ENCODE data around the gene SNTA1. TPM values are rescaled to one million over a fixed set of nuclear protein-coding genes. Genes with fewer than 3 reads are reported as not detected.

SNTA1 gene
- total and polyA plus RNA-seq, 2 of the 13 experiments (the other 11 are each of a cell fraction or from before 2014, with no cell fraction given) = 16.4 to 18.3 TPM

DNA sequence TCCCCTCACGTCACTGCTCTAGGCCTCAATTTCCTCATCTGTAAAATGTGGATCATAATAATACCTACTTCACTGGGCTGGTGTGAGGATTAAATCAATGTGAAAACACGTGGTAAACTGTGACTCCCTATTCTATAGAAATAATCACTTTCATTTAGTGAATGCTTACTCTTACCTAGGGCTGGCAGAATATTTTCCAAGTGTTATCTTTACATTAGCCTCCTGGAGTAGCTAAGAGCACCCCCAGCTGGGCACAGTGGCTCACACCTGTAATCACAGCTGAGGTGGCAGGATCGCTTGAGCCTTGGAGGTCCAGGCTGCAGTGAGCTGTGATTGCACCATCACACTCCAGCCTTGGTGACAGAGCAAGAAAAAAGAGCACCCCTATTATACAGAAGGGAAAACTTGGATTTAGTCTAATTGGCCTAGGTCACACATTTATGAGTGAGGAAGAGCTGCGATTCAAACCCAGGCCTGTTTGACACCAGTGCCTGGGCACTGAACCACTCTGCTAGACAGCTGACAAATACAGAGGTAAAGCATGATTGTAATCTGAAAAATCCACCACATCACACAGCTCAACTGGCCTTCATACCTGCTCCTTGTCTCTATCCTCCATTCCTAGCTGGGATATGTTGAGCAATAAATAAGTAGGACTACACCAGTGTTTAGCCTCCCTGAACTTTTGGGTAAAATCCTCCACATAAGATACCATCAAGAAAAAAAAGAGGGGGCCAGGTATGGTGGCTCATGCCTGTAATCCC is 1.4 kb upstream of the SNTA1 start (continued):
- TF ChIP-seq, protein P1, sequence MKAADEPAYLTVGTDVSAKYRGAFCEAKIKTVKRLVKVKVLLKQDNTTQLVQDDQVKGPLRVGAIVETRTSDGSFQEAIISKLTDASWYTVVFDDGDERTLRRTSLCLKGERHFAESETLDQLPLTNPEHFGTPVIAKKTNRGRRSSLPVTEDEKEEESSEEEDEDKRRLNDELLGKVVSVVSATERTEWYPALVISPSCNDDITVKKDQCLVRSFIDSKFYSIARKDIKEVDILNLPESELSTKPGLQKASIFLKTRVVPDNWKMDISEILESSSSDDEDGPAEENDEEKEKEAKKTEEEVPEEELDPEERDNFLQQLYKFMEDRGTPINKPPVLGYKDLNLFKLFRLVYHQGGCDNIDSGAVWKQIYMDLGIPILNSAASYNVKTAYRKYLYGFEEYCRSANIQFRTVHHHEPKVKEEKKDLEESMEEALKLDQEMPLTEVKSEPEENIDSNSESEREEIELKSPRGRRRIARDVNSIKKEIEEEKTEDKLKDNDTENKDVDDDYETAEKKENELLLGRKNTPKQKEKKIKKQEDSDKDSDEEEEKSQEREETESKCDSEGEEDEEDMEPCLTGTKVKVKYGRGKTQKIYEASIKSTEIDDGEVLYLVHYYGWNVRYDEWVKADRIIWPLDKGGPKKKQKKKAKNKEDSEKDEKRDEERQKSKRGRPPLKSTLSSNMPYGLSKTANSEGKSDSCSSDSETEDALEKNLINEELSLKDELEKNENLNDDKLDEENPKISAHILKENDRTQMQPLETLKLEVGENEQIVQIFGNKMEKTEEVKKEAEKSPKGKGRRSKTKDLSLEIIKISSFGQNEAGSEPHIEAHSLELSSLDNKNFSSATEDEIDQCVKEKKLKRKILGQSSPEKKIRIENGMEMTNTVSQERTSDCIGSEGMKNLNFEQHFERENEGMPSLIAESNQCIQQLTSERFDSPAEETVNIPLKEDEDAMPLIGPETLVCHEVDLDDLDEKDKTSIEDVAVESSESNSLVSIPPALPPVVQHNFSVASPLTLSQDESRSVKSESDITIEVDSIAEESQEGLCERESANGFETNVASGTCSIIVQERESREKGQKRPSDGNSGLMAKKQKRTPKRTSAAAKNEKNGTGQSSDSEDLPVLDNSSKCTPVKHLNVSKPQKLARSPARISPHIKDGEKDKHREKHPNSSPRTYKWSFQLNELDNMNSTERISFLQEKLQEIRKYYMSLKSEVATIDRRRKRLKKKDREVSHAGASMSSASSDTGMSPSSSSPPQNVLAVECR (CRISPR knock-in tag; IDR thresholded peaks at IDR 0.05; ENCODE audit: borderline replicate concordance) = peak; percentile 40; the same call in 1 of the 2 replicates
- TF ChIP-seq, protein P2, sequence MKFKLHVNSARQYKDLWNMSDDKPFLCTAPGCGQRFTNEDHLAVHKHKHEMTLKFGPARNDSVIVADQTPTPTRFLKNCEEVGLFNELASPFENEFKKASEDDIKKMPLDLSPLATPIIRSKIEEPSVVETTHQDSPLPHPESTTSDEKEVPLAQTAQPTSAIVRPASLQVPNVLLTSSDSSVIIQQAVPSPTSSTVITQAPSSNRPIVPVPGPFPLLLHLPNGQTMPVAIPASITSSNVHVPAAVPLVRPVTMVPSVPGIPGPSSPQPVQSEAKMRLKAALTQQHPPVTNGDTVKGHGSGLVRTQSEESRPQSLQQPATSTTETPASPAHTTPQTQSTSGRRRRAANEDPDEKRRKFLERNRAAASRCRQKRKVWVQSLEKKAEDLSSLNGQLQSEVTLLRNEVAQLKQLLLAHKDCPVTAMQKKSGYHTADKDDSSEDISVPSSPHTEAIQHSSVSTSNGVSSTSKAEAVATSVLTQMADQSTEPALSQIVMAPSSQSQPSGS (CRISPR knock-in tag; IDR thresholded peaks at IDR 0.05) = no peak
- TF ChIP-seq NFAT5 (CRISPR knock-in tag; IDR thresholded peaks at IDR 0.05) (no peak), NKX3-1 (CRISPR knock-in tag; IDR thresholded peaks at IDR 0.05) (no peak), ZNF337 (CRISPR knock-in tag; IDR thresholded peaks at IDR 0.05; ENCODE audit: borderline replicate concordance, low read depth) (no peak), ZFP36L1 (CRISPR knock-in tag; IDR thresholded peaks at IDR 0.05) (0 out of 2 replicates have a peak, but pooled peaks have one; percentile 56), ZNF354B (CRISPR knock-in tag; IDR thresholded peaks at IDR 0.05) (no peak), ZMAT3 (CRISPR knock-in tag; conservative IDR thresholded peaks at IDR 0.05) (peak; percentile 15; the same call in 1 of the 2 replicates), ZBTB37 (CRISPR knock-in tag; IDR thresholded peaks at IDR 0.05) (no peak), PITX1 (CRISPR knock-in tag; IDR thresholded peaks at IDR 0.05) (peak; percentile 58; the same call in 1 of the 2 replicates), TERF1 (CRISPR knock-in tag; IDR thresholded peaks at IDR 0.05) (no peak), GMEB1 (CRISPR knock-in tag; IDR thresholded peaks at IDR 0.05; ENCODE audit: borderline replicate concordance) (no peak)
